Thymus (tissue), 14 donors: ENCODE data around the gene KRT34. TPM values are rescaled to one million over a fixed set of nuclear protein-coding genes. Genes with fewer than 3 reads are reported as not detected.
"Not testable (repeated sequence)": the region's sequence is repeated elsewhere in the genome, so short reads cannot be mapped to it uniquely, and the experiment has no call there.

Experiments
- DNase-seq, 9 donors: peaks; one replicate each; pipeline ENCODE4 v3.0.0-alpha.2; 2013; ENCODE audit warnings: low spot score in 9 of 9, low read depth in 6 of 9, missing footprints in 1 of 9
- H3K27ac ChIP-seq, 2 donors: one replicate each; pipeline ENCODE4 v1.5.1; 2013; ENCODE audit warnings: control low read depth in 1 of 2, low read depth in 1 of 2, low read length in 1 of 2, mild to moderate bottlenecking in 1 of 2, moderate library complexity in 1 of 2
- H3K27me3 ChIP-seq, 2 donors: one replicate each; pipeline ENCODE4 v1.5.1; 2013; ENCODE audit warnings: low read length in 1 of 2; ENCODE audit not compliant: control insufficient read depth in 2 of 2, insufficient read depth in 1 of 2
- H3K36me3 ChIP-seq, 2 donors: one replicate each; pipeline ENCODE4 v1.5.1; 2013; ENCODE audit warnings: low read length in 1 of 2, mild to moderate bottlenecking in 1 of 2, moderate library complexity in 1 of 2; ENCODE audit not compliant: control insufficient read depth in 2 of 2, insufficient read depth in 2 of 2
- H3K4me1 ChIP-seq, 2 donors: one replicate each; pipeline ENCODE4 v1.5.1; 2013; ENCODE audit warnings: low read length in 2 of 2; ENCODE audit not compliant: control insufficient read depth in 2 of 2, insufficient read depth in 2 of 2
- H3K4me3 ChIP-seq, 2 donors: one replicate each; pipeline ENCODE4 v1.5.1; 2013; ENCODE audit warnings: low read length in 2 of 2, control low read depth in 1 of 2, mild to moderate bottlenecking in 1 of 2
- H3K9me3 ChIP-seq, 2 donors: one replicate each; pipeline ENCODE4 v1.5.1; 2013; ENCODE audit warnings: low read length in 1 of 2, mild to moderate bottlenecking in 1 of 2; ENCODE audit not compliant: control insufficient read depth in 2 of 2, insufficient read depth in 1 of 2
- WGBS: extraction: QIAGEN DNeasy Blood & Tissue Kit; methylation state at CpG from one replicate; pipeline ENCODE4 v1.1.7; 2013; 5-methylcytosine and 5-hydroxymethylcytosine counted together
- long read RNA-seq, 10 donors: transcript quantifications; one replicate each; lab custom pipeline, GENCODE V29; 2026
- polyA plus RNA-seq: library from polyadenylated mRNA; stranded (reverse); fragments of 200-250 nt; gene quantifications from one replicate; pipeline ENCODE4 v1.2.3, GENCODE V29; 2013
- total RNA-seq: library from RNA; stranded (reverse); fragments of 120-200 nt; gene quantifications from one replicate; pipeline ENCODE4 v1.2.4, GENCODE V29; 2013
- donor health status: healthy.

Gene KRT34
- 0.52 TPM for total RNA-seq
- polyA plus RNA-seq, result 1.5 TPM
- long read RNA-seq, donor 1, result 0 reads
- long read RNA-seq, donor 2, result 0 reads
- long read RNA-seq, donor 3, result 0 reads
- long read RNA-seq, donor 4, result 0 reads
- long read RNA-seq, donor 5, result 0 reads
- long read RNA-seq, donor 6, result 0 reads
- long read RNA-seq, donor 7, result 0 reads
- long read RNA-seq, donor 8, result 0 reads
- long read RNA-seq, donor 9, result 0 reads
- long read RNA-seq, donor 10, result 0 reads

DNA sequence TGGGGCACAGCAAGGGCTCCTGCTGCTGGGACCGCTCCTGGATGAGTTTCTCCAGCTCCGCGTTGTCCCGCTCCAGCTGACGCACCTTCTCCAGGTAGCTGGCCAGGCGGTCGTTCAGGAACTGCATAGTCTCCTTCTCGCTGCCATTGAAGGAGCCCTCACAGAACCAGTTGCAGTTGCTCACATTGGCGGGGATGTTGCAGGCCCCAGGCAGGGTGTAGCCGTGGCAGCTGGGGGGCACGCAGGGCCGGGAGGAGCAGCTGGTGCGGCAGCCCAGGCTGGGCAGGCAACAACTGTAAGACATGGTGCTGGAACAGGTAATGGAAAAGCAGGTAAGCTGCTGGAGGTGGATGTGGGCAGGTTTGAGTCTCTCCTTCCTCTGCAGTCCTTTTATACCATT lies at the start of gene KRT34:
KRT34 (minus strand) TSS at position 364 of the 400 bp plus-strand sequence; CDS start at position 304, 60 bp downstream.
- not testable (repeated sequence) for H3K4me1 ChIP-seq, H3K36me3 ChIP-seq, H3K4me3 ChIP-seq, H3K27me3 ChIP-seq, H3K9me3 ChIP-seq, H3K27ac ChIP-seq, DNase-seq
- 94% methylated on average over 13 of the region's 13 CpGs for WGBS

DNA sequence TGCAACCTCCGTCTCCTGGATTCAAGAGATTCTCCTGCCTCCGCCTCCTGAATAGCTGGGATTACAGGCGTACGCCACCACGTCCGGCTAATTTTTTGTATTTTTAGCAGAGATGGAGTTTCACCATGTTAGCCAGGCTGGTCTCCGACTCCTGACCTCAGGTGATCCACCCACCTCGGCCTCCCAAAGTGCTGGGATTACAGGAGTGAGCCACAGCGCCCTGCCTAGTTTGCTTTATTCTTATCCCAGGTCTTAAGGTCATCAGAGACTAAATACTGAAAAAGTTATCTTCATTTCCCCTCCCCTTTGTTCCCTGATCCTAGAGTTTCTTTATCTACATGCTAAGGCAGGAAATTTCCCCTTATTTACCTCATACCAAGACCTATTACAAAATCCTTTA lies 48.3 kb upstream of the KRT34 start:
- H3K36me3 ChIP-seq, H3K27me3 ChIP-seq, H3K9me3 ChIP-seq, H3K4me3 ChIP-seq, DNase-seq, H3K4me1 ChIP-seq, H3K27ac ChIP-seq: not testable (repeated sequence)
- 94% methylated on average over 9 of the region's 9 CpGs for WGBS

DNA sequence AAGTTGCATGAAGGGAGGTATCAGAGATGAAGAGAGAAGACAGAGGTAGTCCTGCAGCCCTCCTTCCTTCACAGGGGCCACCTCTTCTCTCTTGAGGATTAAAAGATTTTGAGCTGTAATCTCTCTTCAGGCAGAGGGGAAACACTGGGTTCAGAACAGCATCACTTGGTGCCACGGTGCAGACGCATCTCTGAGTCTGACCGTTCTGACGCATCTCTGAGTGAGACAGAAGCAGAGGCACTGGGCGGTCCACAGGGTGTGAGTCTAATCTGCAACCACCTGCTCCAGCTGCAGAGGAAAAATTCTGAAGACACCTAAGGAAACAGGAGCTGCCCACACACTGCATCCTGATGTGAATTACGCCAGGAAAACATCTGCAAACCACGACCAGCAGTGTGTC lies 47.6 kb upstream of the KRT34 start:
- Histone ChIP-seq H3K9me3 (no peaks in the 10 kb centered on the region), H3K27me3 (no peaks in the 10 kb centered on the region), H3K36me3 (no peaks in the 10 kb centered on the region), H3K27ac (no peak overlapping the region), H3K4me1 (no peaks in the 10 kb centered on the region), H3K4me3 (no peak overlapping the region)
- WGBS, result 80% methylated on average over 7 of the region's 7 CpGs
- DNase-seq, result no peak

DNA sequence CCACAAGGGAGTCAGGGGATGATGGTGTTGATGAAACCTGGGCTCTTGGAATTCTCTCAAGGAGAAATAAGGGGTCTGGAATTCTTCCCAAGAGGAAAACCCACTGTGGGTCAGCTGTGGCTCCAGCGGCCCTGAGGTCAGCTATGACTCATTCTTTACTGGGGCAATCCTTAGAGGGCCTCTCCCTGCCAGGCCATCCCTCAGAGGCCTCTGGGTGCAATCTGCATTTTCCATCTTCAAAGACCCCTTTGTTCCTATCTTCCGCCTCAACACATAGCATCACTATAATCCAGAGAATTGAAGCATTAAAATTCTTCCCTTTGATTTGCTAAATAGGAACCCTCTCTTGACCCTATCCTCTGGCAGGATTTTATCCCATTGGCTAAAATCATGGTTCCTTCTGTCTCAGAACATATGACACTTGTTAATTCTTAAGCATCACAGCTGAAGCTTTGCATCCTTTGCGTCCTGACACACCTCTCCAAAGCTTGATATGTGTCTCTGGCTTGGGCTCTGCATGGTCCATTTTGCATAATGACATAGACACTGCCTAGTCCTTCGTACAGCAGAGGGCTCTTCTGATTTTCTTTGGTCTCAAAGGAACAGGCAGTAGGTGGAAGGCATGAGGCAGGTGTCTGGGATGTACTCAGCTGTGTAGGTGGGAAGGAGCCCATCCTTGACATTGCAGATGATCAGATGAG lies 46.6 kb upstream of the KRT34 start:
- no peak overlapping the region for H3K27ac ChIP-seq
- 81% methylated on average over 4 of the region's 4 CpGs for WGBS
- DNase-seq, result no peak
- no peak overlapping the region for H3K4me3 ChIP-seq
- H3K4me1 ChIP-seq, result no peaks in the 10 kb centered on the region
- no peaks in the 10 kb centered on the region for H3K9me3 ChIP-seq
- no peaks in the 10 kb centered on the region for H3K27me3 ChIP-seq
- H3K36me3 ChIP-seq, result no peaks in the 10 kb centered on the region

DNA sequence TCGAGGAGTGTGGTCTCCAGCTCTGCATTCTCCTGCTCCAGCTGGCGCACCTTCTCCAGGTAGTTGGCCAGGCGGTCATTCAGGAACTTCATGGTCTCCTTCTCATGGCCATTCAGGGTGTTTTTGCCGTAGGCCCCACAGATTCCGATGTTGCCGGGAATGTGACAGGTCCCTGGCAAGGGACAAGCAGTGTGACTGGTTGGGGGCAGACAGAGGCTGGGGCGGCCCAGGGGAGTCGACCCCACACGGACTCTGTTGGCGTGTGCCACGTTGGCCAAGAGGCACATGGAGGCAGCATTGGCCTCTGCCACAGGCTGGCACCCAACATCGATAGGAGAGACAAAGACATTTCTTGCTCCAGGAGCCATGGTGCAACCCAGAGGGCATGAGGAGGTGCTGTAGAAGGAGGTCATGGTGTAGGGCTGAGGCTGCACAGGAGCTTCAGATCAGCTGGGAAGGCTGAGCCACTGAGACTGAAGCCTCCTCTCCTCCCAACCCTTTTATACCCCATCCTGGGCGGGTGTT lies 42.1 kb upstream of the KRT34 start, which contains the start of gene KRT37:
KRT37 (minus strand) TSS at position 475 of the 525 bp plus-strand sequence; CDS start at position 413, 62 bp downstream.
- no peaks in the 10 kb centered on the region for H3K4me1 ChIP-seq
- no peaks in the 10 kb centered on the region for H3K9me3 ChIP-seq
- H3K27ac ChIP-seq, result no peak within 1 kb of the TSS
- no peak within 1 kb of the TSS for H3K4me3 ChIP-seq
- peaks cover 0 to 2% of the 10 kb centered on the region in 2 donors for H3K27me3 ChIP-seq
- no peak for DNase-seq
- WGBS, result 96% methylated on average over 13 of the region's 13 CpGs
- no peaks in the 10 kb centered on the region for H3K36me3 ChIP-seq

DNA sequence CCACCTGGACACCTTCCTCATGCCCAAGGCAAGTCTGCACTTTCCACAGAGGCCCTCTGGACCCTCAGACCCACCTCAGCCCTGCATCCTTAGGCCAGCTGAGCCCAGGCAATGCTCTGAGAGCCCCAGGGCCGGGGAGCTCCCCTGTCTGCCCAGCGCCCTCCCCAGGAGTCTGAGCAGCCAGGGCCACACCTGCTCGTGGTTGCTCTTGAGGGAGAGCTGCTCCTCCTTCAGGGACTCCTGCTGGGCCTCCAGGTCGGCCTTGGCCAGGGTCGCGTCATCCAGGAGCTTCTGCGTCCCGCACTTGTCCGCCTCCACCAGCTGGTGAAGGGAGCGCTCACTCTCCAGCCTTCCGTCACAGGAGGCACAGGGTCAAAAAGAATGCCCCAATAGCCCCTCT lies 40.5 kb upstream of the KRT34 start:
- H3K4me1 ChIP-seq, H3K36me3 ChIP-seq, H3K4me3 ChIP-seq, H3K27me3 ChIP-seq, DNase-seq, H3K27ac ChIP-seq, H3K9me3 ChIP-seq: not testable (repeated sequence)
- 84% methylated on average over 11 of the region's 11 CpGs for WGBS

DNA sequence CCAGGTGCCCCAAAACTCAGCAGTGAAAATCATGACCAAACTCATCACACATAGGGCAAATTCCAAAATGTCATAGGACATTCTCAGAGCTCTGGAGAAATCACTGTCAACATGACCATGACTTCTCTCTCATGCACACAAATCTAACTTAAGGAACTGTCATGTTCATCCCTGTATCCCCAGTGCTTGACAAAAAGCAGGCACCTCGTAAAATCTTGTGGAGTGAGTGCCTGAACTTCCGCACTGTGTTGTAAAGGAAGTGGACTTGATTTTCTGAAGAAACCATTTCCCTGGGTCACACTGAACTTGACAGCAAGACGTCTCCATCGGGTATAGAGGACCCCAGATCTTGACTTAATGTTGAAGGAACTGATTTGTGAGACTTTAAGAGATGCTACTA lies 39.5 kb upstream of the KRT34 start:
- Histone ChIP-seq H3K36me3 (no peaks in the 10 kb centered on the region), H3K4me1 (peaks cover 0 to 10% of the 10 kb centered on the region in 2 donors), H3K9me3 (no peaks in the 10 kb centered on the region), H3K4me3 (no peak overlapping the region), H3K27me3 (peaks cover 0 to 2% of the 10 kb centered on the region in 2 donors), H3K27ac (no peak overlapping the region)
- no peak for DNase-seq
- WGBS, result 78% methylated on average over 4 of the region's 4 CpGs

DNA sequence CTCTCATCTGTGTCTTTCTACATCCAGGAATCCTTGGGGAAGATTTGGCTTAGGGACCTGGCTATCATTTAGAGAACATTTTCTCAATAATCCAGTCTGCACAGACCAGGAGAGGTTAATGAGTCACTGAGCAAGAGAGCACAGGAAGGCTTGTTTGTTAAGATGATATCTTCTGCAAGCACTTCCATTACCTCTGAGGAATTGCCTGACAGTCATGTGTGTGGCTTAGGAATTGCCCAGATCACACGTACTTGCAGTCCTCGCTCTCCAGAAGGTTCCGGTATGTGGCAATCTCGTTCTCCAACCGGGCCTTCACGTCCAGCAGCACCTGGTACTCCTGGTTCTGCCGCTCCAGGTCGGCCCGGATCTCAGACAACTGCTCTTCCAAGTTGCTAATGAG lies 39.0 kb upstream of the KRT34 start:
- Histone ChIP-seq H3K27ac (no peak overlapping the region), H3K27me3 (peaks cover 0 to 2% of the 10 kb centered on the region in 2 donors), H3K4me3 (no peak overlapping the region), H3K9me3 (no peaks in the 10 kb centered on the region), H3K4me1 (peaks cover 0 to 10% of the 10 kb centered on the region in 2 donors), H3K36me3 (no peaks in the 10 kb centered on the region)
- DNase-seq, result no peak
- 87% methylated on average over 9 of the region's 9 CpGs for WGBS

DNA sequence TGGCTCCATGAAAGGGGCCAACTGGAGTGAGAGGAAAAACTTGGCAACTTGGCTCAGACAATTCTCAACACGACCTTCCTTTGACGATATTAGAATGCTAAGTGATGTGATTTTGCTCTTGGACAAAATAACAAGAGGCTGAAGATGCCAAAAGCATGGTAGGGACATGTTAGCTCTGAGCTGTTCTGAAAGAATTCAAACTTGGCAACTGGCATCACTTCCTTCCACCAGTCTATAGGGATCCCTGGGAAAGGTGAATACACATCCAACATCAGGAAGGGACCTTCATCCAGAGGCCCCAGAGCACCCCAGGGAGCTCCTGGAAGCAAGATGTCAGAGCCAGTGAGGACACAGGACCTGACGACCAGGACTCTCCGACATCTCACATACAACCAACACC lies 38.0 kb upstream of the KRT34 start:
- Histone ChIP-seq H3K36me3 (no peaks in the 10 kb centered on the region), H3K9me3 (no peaks in the 10 kb centered on the region), H3K27me3 (peaks cover 0 to 2% of the 10 kb centered on the region in 2 donors), H3K4me1 (peaks cover 0 to 10% of the 10 kb centered on the region in 2 donors), H3K27ac (peak overlapping the region in 1 of 2 donors; percentile 8), H3K4me3 (no peak overlapping the region)
- no peak for DNase-seq
- 74% methylated on average over 4 of the region's 4 CpGs for WGBS
